Stimulated activated CD4-positive, alpha-beta T cell treated with anti-CD3 and anti-CD28 coated beads, TNF-alpha, amount 100 ng/mL, for 48 hours (primary cell): ENCODE results near the gene KRT84.

Source experiments
- DNase-seq, 3 donors: peaks; one replicate each; pipeline ENCODE4 v3.0.0-alpha.2; 2020; ENCODE audit warnings: low read depth in 3 of 3

The KRT84 gene

DNA sequence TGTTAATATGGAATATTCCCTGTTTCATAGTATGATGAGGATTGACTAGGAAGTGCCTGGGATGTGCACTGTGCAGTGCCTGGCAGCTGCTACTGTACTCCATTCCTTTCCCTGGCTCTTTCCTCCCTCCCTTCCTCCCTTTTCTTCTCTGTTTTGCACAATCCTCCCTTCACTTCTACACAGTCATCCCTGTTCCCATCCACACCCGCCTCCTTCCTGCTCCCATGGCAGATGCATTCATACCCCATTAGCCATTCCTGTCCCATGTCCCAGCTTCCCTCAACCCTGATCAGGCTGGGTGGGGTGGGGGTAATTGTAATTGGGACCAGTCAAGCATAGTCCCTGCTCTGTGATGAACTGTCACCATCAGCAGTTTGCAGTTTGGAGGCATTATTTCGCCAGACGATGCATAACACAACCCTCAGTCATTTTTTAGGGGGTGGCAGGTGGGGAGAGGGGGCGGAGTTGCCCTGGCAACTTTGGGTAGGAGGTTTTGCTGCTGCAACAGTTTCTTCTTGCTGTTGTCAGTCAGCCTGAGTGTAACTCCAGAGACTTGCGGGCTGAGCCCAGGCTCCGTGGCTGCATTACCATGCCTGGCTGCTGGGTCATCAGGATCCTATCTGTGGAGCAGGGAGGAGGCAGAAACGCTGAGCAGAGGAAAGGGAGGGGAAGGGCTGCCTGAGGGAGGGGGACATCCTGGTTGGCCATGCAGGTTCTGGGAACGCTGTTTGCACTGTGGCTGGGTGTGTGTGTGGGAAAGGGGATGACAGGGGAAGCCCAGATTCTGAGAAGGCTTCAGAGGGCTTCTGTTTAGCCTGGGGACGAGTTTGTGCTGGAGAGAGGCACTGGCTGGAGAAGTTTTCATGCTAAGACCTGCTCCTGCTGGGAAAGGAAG lies 4.1 kb upstream of the KRT84 start:
- no peak for DNase-seq

- no peak for DNase-seq
Observed at GRCh38 chr12:52387859-52388258, 2.4 kb upstream of the KRT84 start.

GRCh38 chr12:52383331-52383730 lies 2.1 kb downstream of the KRT84 start:
- no peak for DNase-seq

DNA sequence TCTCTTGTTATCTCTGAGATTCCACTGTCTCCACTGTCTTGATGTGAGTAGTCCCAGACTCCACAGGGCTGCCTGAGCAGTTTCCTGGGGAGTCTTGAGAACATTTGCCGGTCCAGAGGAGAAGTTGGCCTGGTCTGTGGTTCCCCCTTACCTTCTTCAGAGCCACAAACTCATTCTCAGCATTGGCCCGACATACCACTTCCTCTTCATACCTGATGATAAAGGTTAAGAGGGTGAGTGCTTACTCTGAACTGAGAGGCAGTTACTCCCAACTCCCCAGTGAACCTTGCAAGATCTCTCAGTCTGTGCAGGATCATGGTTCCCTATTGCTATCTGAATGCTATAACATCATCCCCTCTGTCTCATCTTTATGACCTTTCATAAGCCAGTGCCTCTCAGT lies 2.6 kb downstream of the KRT84 start:
- no peak for DNase-seq

- no peak for DNase-seq
Observed at GRCh38 chr12:52381206-52381605, 4.2 kb downstream of the KRT84 start.

GRCh38 chr12:52380271-52380694 lies 5.2 kb downstream of the KRT84 start:
- DNase-seq, result peak in 1 of 3 donors; percentile 5

DNA sequence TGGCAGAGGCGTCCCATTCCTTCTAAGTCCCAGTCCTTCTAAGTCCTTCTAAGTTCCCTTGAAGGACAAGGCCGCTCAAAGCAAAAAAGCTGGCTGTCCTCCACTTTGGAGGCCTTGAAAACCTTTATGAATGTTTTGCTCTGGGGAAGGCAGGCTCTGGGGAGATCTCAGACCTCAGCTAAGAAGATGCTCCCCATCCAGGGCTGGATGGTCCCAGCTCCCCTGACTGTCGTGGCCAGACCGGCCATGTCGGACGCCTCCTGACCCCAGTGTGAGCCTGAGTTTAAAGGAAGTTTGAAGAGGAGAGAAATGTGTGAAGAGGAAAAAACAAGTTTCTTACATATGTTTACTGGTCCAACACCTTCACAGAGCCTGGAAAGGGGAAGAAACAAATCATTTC lies 5.9 kb downstream of the KRT84 start:
- no peak for DNase-seq

DNA sequence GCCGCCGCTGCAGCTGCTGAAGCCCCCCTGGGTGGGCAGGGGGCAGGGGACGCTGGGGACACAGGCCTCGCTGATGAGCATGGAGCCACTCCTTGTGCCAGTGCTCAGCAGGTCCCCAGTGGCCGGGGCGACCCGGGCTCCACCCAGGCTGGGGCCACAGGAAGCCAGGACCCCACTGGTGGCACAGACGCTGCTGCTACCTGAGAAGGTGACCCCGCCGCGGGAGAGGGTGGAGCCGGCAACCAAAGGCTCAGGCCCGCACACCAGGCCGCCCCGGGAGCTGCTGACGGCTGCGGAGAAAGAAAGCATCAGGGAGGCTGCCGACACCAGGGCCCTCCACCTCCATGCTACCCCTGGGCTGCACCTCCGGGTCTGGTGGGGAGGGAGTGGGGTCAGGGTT lies 7.4 kb downstream of the KRT84 start:
- no peak for DNase-seq

DNA sequence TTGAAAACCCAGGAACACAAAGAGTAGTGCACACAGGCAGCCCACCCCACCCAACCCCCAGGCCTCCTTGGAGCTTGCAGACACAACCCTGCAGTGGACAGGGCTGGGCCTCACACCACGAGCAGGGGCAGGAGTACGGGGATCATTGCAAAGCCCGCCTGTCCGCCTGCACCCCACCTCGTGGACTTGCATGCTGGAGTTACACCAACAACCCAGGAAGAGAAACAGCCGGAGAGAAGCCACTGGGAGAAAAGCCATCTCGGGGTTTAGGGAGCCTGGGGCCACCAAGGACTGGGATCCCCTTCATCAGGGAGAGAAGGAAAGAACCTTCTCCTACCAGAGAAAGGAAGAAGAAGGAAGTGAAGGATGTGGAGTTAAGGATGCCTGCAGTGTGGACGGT lies 8.2 kb downstream of the KRT84 start:
- no peak for DNase-seq

DNA sequence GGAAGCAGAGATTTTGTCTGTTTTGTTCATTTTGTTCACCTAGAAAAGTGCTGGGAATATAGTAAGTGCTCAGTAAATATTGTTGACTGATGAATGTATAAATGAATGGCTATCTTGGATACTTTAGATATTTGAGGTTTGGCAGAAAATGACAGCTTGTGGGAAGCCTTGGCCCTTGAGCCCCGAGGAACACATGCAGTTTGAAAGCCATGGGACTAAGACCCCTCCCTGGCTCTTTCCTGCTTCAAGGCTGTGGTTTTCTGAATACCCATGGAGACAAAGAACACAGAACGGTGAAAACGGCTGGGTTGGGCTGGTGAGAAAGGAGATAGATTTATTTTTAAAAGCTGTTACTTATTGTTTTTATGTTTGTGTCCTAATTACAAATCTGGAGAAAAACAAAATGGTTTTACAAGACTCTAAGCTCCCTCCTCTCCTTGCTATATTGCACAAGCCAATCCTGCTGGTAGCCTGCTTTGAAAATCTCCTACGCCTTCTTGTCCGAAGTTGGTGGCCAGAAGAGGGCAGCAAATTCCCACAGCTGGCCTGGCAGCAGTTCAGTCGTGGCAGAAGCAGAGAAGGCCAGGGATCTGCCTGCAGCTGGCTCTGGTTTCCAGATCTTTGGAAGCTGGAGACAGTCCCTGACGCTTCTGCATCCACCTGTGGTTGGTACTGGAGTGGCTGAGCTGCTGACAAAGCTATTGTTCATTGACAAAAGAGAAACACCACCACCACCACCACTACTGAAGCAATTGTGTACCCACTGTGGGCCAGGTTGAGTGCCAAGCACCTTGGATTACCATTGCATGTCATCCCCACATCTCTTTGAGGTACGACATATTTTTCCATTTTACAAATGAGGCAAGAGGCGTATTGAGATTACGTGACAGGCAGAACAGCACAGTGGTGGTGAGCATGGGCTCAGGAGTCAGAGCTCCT lies 13.0 kb downstream of the KRT84 start:
- DNase-seq, result peak; percentile 20 to 26 (median 26)

GRCh38 chr12:52371716-52372115 lies 13.7 kb downstream of the KRT84 start:
- no peak for DNase-seq

- no peak for DNase-seq
Observed at GRCh38 chr12:52370926-52371608, 14.4 kb downstream of the KRT84 start.

DNA sequence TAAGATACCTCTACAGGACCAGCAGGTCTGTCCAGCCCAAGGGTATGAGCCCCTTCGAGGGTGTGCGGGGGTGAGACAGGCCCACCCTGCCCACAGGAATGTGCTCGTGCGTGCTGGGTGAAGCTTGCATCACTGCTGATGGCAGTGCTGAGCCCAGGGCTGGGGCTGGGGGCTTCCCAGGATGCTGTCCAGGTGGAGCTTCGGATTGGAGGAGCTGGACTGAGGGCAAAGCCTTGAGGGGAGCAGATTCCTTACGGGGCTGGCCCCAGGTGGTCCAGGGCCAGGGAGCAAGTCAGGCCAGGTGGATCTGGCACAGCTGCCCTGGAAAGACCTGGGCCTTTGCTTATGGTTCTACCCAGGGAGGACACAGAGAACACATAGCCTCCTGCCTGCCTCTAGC lies 15.6 kb downstream of the KRT84 start:
- DNase-seq, result no peak

GRCh38 chr12:52369211-52369610 lies 16.2 kb downstream of the KRT84 start:
- DNase-seq, result no peak

DNA sequence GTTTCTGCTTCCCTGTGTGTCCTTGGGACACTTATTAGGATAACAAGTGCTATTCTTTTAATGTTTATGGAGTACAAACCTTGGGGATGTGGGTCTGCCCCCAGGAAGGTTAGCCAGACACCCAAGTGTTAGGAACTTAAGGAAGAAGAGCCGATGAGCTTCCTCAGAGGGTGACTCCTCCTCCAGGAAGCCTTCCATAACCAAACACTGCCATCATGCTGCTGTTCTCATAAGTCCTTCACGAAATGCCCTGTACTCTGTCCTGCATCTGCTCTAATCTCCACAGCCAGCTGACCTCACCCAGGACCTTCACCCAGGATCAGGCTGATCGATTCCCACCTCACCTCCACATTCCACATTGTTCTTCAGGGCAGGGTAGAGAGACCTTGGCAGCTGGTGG lies 16.9 kb downstream of the KRT84 start:
- DNase-seq, result no peak

DNA sequence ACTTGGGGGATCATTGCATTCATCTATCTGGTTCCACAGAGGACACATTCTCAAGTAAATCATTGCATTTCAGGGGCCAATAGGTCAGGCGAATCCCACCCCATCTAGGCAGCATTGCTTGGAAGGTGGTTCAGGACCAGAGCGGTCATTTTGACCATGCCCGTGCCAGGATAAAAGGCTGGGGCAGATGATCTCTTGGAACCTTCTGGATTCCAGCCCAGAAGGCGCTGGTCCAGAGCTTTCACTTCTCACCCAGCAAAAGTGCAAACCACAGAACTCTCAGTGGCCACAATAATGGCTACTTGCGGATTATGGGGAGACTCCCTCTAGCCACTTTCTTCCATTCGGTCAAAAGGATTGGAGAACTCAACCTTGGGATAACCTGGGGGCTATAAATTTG lies 17.6 kb downstream of the KRT84 start:
- DNase-seq, result no peak

GRCh38 chr12:52366738-52367485 lies 18.5 kb downstream of the KRT84 start, which contains the start of gene KRT85:
KRT85 (minus strand) TSS chr12:52367481; CDS start chr12:52367405, 76 bp downstream.
- no peak for DNase-seq

DNA sequence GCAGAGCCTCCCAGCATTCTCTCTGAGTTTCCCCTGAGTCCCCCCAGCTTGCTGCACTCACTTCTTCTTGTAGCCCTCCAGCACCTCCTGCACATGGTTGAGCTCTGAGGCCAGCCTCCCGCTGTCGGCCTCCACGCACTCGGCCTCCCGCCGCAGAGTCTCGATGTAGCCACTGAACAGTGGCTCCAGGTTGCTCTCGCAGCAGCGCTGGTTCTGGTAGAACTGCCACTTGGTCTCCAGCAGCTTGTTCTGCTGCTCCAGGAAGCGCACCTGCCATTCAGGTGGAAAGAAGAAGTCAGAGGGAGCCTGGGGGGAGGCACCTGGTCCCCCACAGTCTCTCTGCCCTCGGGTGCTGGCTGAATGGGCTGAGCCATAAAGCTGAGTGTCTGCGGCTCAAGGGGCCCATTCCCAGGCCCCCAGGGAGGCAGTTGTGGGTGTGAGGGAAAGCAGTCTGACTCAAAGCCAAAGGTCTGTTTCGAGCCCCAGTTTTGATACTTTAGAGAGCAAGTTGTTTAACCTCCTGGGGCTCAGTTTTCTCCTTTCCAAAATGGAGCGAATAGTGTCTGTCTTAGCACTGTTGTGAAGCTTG lies 20.5 kb downstream of the KRT84 start:
- no peak for DNase-seq

DNA sequence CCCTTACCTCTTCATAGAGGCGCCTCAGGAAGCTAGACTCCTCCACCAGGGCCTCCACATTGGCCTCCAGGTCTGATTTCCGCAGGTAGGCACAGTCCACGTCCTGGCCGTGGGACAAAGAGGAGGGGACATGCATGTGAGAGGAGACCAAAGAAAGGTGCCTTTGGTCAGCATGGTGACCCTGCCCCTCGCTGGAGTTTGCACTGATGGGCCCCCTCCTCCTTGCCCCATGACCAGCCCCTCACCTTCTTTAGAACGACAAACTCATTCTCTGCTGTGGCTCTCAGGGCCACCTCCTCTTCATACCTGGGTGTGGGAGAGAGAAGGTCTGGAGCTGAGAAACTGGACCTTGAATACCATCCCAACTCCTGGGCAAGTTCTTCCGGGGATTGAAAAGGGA lies 21.4 kb downstream of the KRT84 start:
- DNase-seq, result no peak

- no peak for DNase-seq
Observed at GRCh38 chr12:52363111-52363679, 22.3 kb downstream of the KRT84 start.
